ENCODE data around the gene PTMA.
A peak's percentile ranks its signal among the peaks of the same experiment; 100 is the strongest.
"Not testable (repeated sequence)": the region's sequence is repeated elsewhere in the genome, so short reads cannot be mapped to it uniquely, and the experiment has no call there.

The PTMA gene

DNA sequence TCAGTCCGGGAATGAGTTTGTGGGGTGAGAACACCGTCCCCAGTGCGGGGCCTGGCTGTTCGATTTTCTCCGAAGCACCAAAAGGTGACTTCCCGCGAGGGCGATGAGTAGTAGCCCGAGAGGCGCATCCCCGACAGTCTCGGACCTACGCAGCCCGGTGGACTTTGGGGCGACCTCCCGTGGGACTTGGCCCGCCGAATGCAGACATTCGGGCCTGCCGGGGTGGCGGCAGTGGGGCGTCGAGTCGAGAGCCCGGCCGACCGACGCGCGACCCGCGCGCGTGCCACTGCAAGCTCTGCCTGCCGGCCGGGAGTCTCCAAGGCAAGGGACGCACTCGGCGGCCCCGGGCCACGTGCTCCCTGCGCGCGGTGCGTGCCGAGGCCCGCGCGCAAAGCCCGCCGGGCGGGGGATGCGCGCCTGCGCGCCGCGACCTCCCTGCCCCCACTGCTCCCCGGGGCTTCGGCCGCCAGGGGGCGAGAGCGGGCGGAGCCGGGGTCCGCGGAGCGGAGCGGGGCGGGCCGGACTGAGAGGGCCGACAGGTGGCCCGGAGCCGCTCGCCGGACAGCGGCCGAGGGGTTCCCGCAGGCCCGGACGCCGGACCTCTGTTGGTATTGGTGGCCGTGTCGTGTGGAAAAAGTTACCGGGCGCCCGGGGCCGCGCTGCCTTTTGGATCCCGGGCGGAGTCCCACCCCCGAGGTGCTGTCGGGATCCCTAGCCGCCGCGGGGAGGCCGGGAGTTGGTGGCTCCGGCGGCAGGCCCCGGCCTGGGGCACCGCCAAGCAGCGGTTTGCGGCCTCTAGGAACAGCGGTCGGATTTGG is 1.9 kb downstream of the PTMA start:
- TF ChIP-seq, protein P1, sequence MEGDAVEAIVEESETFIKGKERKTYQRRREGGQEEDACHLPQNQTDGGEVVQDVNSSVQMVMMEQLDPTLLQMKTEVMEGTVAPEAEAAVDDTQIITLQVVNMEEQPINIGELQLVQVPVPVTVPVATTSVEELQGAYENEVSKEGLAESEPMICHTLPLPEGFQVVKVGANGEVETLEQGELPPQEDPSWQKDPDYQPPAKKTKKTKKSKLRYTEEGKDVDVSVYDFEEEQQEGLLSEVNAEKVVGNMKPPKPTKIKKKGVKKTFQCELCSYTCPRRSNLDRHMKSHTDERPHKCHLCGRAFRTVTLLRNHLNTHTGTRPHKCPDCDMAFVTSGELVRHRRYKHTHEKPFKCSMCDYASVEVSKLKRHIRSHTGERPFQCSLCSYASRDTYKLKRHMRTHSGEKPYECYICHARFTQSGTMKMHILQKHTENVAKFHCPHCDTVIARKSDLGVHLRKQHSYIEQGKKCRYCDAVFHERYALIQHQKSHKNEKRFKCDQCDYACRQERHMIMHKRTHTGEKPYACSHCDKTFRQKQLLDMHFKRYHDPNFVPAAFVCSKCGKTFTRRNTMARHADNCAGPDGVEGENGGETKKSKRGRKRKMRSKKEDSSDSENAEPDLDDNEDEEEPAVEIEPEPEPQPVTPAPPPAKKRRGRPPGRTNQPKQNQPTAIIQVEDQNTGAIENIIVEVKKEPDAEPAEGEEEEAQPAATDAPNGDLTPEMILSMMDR (IDR thresholded peaks at IDR 0.05; ENCODE audit: borderline replicate concordance, insufficient read depth, low read depth, low read length), result peak; percentile 96
- H3K4me3 ChIP-seq (ENCODE audit: low read depth, low read length), result peak overlapping the region; percentile 99

DNA sequence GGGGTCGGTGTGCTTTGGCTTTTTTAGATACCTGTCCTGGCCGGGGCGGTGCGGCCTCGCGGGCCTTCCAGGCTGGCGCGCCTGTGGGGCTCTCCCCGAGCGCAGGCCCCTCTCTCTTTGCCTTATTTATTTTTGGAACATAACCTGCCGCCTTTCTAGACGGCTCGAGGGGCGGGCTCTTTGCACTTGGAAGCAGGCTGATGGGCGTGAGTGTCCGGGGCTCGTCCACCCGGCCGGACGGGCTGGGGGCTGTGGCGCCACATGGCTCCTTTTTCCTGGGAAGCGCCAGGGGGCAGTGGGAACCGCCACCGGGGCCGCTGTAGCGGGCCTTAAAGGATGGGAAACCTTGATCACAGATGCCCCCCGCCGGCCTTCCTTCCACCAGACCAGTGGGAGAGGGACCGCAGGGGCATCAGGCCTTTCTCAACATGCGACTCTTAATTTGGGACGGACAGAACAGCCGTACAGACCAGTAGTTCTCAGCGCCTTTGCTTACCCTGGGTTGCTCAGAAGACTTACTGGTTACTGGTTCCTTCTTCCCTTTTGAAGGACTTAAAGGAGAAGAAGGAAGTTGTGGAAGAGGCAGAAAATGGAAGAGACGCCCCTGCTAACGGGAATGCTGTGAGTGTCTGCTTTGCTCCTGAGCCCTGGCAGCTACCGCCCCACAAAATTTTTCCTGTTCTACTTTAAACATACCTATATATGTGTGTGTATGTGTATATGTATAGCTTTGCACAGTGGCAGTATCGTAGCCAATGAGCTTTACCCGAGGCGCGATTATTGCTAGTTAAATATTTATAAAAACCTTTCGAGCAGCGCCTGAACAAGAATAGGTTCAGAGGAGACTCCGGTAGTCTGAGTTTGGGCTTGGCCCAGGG is 2.7 kb downstream of the PTMA start:
- H3K4me3 ChIP-seq (ENCODE audit: low read depth, low read length), result peak overlapping the region; percentile 99
- TF ChIP-seq, protein P1 (IDR thresholded peaks at IDR 0.05; ENCODE audit: borderline replicate concordance, insufficient read depth, low read depth, low read length), result 0 out of 2 replicates have a peak, but pooled peaks have one; percentile 1

DNA sequence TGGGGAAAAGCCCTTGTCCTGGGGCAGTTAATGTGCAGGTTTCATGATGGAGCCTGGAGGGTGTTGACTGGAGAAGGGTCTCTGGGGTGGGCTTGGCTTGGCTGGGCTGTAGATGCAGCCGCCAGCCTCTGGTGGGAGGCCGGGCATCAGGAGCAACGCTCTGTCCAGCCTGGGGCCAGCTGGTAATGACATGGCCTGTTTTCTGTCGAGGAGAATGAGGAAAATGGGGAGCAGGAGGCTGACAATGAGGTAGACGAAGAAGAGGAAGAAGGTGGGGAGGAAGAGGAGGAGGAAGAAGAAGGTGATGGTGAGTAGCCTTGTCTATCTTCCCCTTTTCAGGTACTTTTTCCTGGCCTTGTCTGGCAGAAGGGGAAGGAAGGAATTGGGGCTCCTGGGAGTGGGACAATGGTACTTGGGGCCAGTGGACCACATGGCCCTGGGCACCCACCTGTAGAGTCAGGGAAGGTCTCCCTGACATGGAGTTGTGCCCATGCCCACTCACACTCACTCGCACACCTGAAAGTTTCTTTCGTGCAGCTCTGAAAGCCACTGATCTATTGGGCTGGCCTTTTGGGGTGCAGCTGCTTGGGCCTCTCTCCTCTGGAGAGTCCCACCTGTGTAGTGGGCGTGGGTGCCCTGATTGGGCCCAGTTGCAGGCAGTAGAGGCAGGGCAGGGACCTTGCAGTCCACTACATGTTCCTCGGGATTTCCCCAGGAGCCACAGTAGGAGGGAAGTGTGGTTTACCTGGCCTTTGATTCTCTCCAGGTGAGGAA is 3.5 kb downstream of the PTMA start:
- H3K4me3 ChIP-seq (ENCODE audit: low read depth, low read length), result peak overlapping the region; percentile 99
- TF ChIP-seq, protein P1 (IDR thresholded peaks at IDR 0.05; ENCODE audit: borderline replicate concordance, insufficient read depth, low read depth, low read length), result no peak

DNA sequence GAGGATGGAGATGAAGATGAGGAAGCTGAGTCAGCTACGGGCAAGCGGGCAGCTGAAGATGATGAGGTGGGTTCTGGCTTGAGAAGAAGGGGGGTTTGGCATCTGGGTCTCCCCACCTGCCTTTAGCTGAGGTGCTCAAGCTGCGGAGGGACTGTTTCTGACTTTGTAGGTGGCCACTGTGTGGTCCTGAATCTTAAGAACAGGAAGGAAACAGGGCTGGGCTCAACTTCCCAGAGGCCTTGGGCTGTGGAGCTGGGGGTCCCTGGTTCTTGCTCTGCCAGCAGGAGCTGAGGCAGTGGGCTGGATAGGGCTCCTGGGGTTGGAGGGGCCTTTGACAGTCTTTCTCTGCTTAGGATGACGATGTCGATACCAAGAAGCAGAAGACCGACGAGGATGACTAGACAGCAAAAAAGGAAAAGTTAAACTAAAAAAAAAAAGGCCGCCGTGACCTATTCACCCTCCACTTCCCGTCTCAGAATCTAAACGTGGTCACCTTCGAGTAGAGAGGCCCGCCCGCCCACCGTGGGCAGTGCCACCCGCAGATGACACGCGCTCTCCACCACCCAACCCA is 4.2 kb downstream of the PTMA start:
- peak overlapping the region; percentile 99 for H3K4me3 ChIP-seq (ENCODE audit: low read depth, low read length)

DNA sequence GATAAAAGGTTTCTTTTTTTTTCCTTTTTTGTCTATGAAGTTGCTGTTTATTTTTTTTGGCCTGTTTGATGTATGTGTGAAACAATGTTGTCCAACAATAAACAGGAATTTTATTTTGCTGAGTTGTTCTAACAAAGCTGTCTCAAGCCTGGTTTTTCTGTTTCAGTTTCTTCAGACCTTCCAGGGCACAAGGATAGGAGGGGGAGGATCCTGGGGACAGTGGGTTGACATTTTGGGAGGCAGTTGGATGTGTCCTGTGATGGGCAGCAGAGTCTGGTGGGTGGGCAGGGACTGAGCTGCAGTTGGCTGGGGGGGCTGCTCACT is 5.0 kb downstream of the PTMA start:
- not testable (repeated sequence) for H3K4me3 ChIP-seq (ENCODE audit: low read depth, low read length)

DNA sequence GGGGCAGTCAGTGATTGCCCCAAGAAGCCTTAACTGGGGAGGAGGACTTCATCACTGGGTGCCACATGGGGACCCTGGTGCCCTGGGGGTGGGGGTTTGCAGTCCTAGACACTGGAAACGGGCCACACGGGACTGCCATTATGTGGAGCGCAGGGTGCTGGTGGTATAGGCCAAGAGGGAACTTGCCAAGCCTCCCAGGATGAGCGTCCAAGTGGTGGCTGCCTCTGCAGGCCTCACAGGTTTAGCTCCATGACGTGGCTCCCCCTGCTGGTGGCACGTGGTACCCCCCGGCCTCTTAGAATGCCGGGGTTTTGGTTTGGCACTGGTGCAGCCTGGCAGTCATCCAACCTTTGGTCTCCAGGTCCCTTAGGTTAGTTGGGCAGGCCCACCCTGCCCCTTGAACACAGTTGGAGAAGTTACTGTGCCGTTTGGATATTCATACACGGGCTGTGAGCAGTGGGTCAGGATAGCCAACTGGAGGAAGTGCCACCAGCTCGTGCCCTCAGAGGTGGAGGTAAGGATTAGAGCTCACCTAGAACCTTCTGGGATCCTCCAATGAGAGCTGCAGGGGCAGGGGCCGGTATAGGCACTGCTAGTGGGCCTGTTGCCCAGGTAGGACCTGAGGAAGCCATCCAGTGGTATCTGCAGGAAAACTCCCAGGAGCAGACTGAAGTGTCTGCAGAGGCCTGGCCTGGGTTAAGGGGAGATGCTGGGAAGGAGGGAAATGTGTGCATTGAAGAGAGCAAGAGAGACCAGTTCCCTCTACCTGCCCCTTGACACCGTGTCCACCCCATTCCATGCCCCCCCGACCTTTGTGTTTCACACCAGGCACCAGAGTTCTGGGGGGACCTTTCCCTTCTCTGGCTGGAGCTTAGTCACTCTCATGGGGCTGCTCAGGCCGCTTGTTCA is 5.7 kb downstream of the PTMA start:
- TF ChIP-seq, protein P1 (IDR thresholded peaks at IDR 0.05; ENCODE audit: borderline replicate concordance, insufficient read depth, low read depth, low read length), result peak; percentile 98
- no peak overlapping the region for H3K4me3 ChIP-seq (ENCODE audit: low read depth, low read length)
